Muscle of leg (tissue), 16 donors: ENCODE measurements around the gene HBA2. TPM values are rescaled to one million over a fixed set of nuclear protein-coding genes. Genes with fewer than 3 reads are reported as not detected.
"Not testable (repeated sequence)": the region's sequence is repeated elsewhere in the genome, so short reads cannot be mapped to it uniquely, and the experiment has no call there.

ENCODE experiments used
- DNase-seq: peaks from one replicate; pipeline ENCODE4 v3.0.0; 2013
- H3K27ac ChIP-seq: one replicate; pipeline ENCODE4 v1.5.1; 2013; ENCODE audit warnings: mild to moderate bottlenecking, low read length, control low read depth
- H3K27me3 ChIP-seq: one replicate; pipeline ENCODE4 v1.6.1; 2013; ENCODE audit warnings: low read length; ENCODE audit not compliant: control insufficient read depth, insufficient read depth
- H3K36me3 ChIP-seq: one replicate; pipeline ENCODE4 v1.6.1; 2013; ENCODE audit warnings: low read length; ENCODE audit not compliant: control insufficient read depth, insufficient read depth
- H3K4me1 ChIP-seq: one replicate; pipeline ENCODE4 v1.6.1; 2013; ENCODE audit warnings: low read length; ENCODE audit not compliant: control insufficient read depth, insufficient read depth
- H3K4me3 ChIP-seq: one replicate; pipeline ENCODE4 v1.5.1; 2013; ENCODE audit warnings: low read length, control low read depth
- H3K9me3 ChIP-seq: replicated peaks from 2 replicates; pipeline ENCODE4 v1.6.1; 2013; ENCODE audit warnings: low read depth, low read length; ENCODE audit not compliant: control insufficient read depth
- WGBS: methylation state at CpG from one replicate; pipeline ENCODE4 v1.1.5; 2013; ENCODE audit warnings: missing lambda C conversion rate; ENCODE audit not compliant: insufficient coverage; 5-methylcytosine and 5-hydroxymethylcytosine counted together
- long read RNA-seq, 11 donors: transcript quantifications; one replicate each; lab custom pipeline, GENCODE V29; 2026
- polyA plus RNA-seq, 8 donors: library from polyadenylated mRNA; unstranded; fragments of 120-200 nt; gene quantifications; one replicate each; pipeline versions ENCODE4 v1.2.1 to v1.2.3, GENCODE V29; 2013; ENCODE audit warnings: inconsistent platforms in 1 of 8, low replicate concordance in 1 of 8; ENCODE audit not compliant: insufficient read length in 8 of 8, insufficient read depth in 1 of 8
- total RNA-seq: library from RNA; stranded (reverse); fragments of 120-200 nt; gene quantifications from one replicate; pipeline ENCODE4 v1.2.4, GENCODE V29; 2013

HBA2 gene
- 926 TPM for total RNA-seq
- polyA plus RNA-seq, result over 10,000 TPM in 2 of 8 donors, 1,000 to 10,000 TPM in 6; 2,138 to 10,285 (median 6,265) TPM
- long read RNA-seq, donor 1, transcript HBA2-204 (2 exons, 403 nt), result minor isoform, 11 of 488 reads
- long read RNA-seq, donor 1, transcript HBA2-201 (3 exons, 576 nt), result major isoform, 454 of 488 reads
- long read RNA-seq, donor 1, transcript HBA2-203 (2 exons, 640 nt), result minor isoform, 16 of 488 reads
- long read RNA-seq, donor 1, partial matches to known transcripts, result 0 of 488 reads
- long read RNA-seq, donor 1, other reads (novel, unspliced or antisense), result 6 of 488 reads
- long read RNA-seq, donor 2, transcript HBA2-201 (3 exons, 576 nt), result major isoform, 141 of 147 reads
- long read RNA-seq, donor 2, transcript HBA2-203 (2 exons, 640 nt), result minor isoform, 6 of 147 reads
- long read RNA-seq, donor 2, partial matches to known transcripts, result 0 of 147 reads
- long read RNA-seq, donor 2, other reads (novel, unspliced or antisense), result 0 of 147 reads
- long read RNA-seq, donor 3, transcript HBA2-203 (2 exons, 640 nt), result minor isoform, 16 of 266 reads
- long read RNA-seq, donor 3, transcript HBA2-201 (3 exons, 576 nt), result major isoform, 237 of 266 reads
- long read RNA-seq, donor 3, partial matches to known transcripts, result 8 of 266 reads
- long read RNA-seq, donor 3, other reads (novel, unspliced or antisense), result 0 of 266 reads
- long read RNA-seq, donor 4, transcript HBA2-203 (2 exons, 640 nt), result minor isoform, 33 of 561 reads
- long read RNA-seq, donor 4, transcript HBA2-201 (3 exons, 576 nt), result major isoform, 502 of 561 reads
- long read RNA-seq, donor 4, transcript HBA2-204 (2 exons, 403 nt), result minor isoform, 24 of 561 reads
- long read RNA-seq, donor 4, partial matches to known transcripts, result 0 of 561 reads
- long read RNA-seq, donor 4, other reads (novel, unspliced or antisense), result 0 of 561 reads
- long read RNA-seq, donor 5, transcript HBA2-204 (2 exons, 403 nt), result minor isoform, 37 of 1,886 reads
- long read RNA-seq, donor 5, transcript HBA2-201 (3 exons, 576 nt), result major isoform, 1,637 of 1,886 reads
- long read RNA-seq, donor 5, transcript HBA2-203 (2 exons, 640 nt), result minor isoform, 77 of 1,886 reads
- long read RNA-seq, donor 5, partial matches to known transcripts, result 39 of 1,886 reads
- long read RNA-seq, donor 5, other reads (novel, unspliced or antisense), result 94 of 1,886 reads
- long read RNA-seq, donor 6, transcript HBA2-202 (3 exons, 513 nt), result minor isoform, 8 of 5,972 reads
- long read RNA-seq, donor 6, transcript HBA2-203 (2 exons, 640 nt), result minor isoform, 238 of 5,972 reads
- long read RNA-seq, donor 6, transcript HBA2-204 (2 exons, 403 nt), result minor isoform, 111 of 5,972 reads
- long read RNA-seq, donor 6, transcript HBA2-201 (3 exons, 576 nt), result major isoform, 5,466 of 5,972 reads
- long read RNA-seq, donor 6, partial matches to known transcripts, result 21 of 5,972 reads
- long read RNA-seq, donor 6, other reads (novel, unspliced or antisense), result 128 of 5,972 reads
- long read RNA-seq, donor 7, transcript HBA2-202 (3 exons, 513 nt), result minor isoform, 7 of 4,248 reads
- long read RNA-seq, donor 7, transcript HBA2-203 (2 exons, 640 nt), result minor isoform, 212 of 4,248 reads
- long read RNA-seq, donor 7, transcript HBA2-204 (2 exons, 403 nt), result minor isoform, 125 of 4,248 reads
- long read RNA-seq, donor 7, transcript HBA2-201 (3 exons, 576 nt), result major isoform, 3,759 of 4,248 reads
- long read RNA-seq, donor 7, partial matches to known transcripts, result 17 of 4,248 reads
- long read RNA-seq, donor 7, other reads (novel, unspliced or antisense), result 128 of 4,248 reads
- long read RNA-seq, donor 8, transcript HBA2-203 (2 exons, 640 nt), result minor isoform, 46 of 1,351 reads
- long read RNA-seq, donor 8, transcript HBA2-201 (3 exons, 576 nt), result major isoform, 1,209 of 1,351 reads
- long read RNA-seq, donor 8, transcript HBA2-204 (2 exons, 403 nt), result minor isoform, 44 of 1,351 reads
- long read RNA-seq, donor 8, partial matches to known transcripts, result 9 of 1,351 reads
- long read RNA-seq, donor 8, other reads (novel, unspliced or antisense), result 41 of 1,351 reads
- long read RNA-seq, donor 9, transcript HBA2-201 (3 exons, 576 nt), result major isoform, 3,433 of 4,019 reads
- long read RNA-seq, donor 9, transcript HBA2-203 (2 exons, 640 nt), result minor isoform, 256 of 4,019 reads
- long read RNA-seq, donor 9, transcript HBA2-202 (3 exons, 513 nt), result minor isoform, 5 of 4,019 reads
- long read RNA-seq, donor 9, transcript HBA2-204 (2 exons, 403 nt), result minor isoform, 143 of 4,019 reads
- long read RNA-seq, donor 9, partial matches to known transcripts, result 9 of 4,019 reads
- long read RNA-seq, donor 9, other reads (novel, unspliced or antisense), result 173 of 4,019 reads
- long read RNA-seq, donor 10, transcript HBA2-201 (3 exons, 576 nt), result major isoform, 3,053 of 3,349 reads
- long read RNA-seq, donor 10, transcript HBA2-204 (2 exons, 403 nt), result minor isoform, 76 of 3,349 reads
- long read RNA-seq, donor 10, transcript HBA2-203 (2 exons, 640 nt), result minor isoform, 105 of 3,349 reads
- long read RNA-seq, donor 10, partial matches to known transcripts, result 7 of 3,349 reads
- long read RNA-seq, donor 10, other reads (novel, unspliced or antisense), result 106 of 3,349 reads
- long read RNA-seq, donor 11, transcript HBA2-201 (3 exons, 576 nt), result major isoform, 2,202 of 2,523 reads
- long read RNA-seq, donor 11, transcript HBA2-203 (2 exons, 640 nt), result minor isoform, 97 of 2,523 reads
- long read RNA-seq, donor 11, transcript HBA2-204 (2 exons, 403 nt), result minor isoform, 65 of 2,523 reads
- long read RNA-seq, donor 11, partial matches to known transcripts, result 45 of 2,523 reads
- long read RNA-seq, donor 11, other reads (novel, unspliced or antisense), result 111 of 2,523 reads

GRCh38 chr16:172374-172941 lies at the start of gene HBA2:
Gene HBA2 (plus strand): TSS chr16:172876. CDS start chr16:172913, 37 bp downstream.
- H3K27ac ChIP-seq, H3K9me3 ChIP-seq, H3K4me1 ChIP-seq, H3K4me3 ChIP-seq, DNase-seq, H3K36me3 ChIP-seq: not testable (repeated sequence)
- peaks cover 68% of the 10 kb centered on the region for H3K27me3 ChIP-seq
- no CpG with 5 or more reads among the region's 74 CpGs for WGBS

- H3K4me3 ChIP-seq, H3K27me3 ChIP-seq, H3K4me1 ChIP-seq, H3K27ac ChIP-seq, H3K9me3 ChIP-seq, DNase-seq: not testable (repeated sequence)
- H3K36me3 ChIP-seq, result peaks cover 34% of the 10 kb centered on the region
- 87% methylated on average over 8 of the region's 19 CpGs for whole genome bisulfite sequencing
Measured at GRCh38 chr16:123558-124350, 48.9 kb upstream of the HBA2 start.

- peak; percentile 85 for DNase-seq
- Histone ChIP-seq H3K4me1 (no peaks in the 10 kb centered on the region), H3K27me3 (no peaks in the 10 kb centered on the region), H3K9me3 (no peaks in the 10 kb centered on the region), H3K4me3 (no peak overlapping the region), H3K36me3 (peaks cover 35% of the 10 kb centered on the region), H3K27ac (no peak overlapping the region)
- WGBS, result 33% methylated on average over 1 of the region's 3 CpGs
Measured at GRCh38 chr16:125011-125410, 47.7 kb upstream of the HBA2 start.

GRCh38 chr16:129075-129474 lies 43.6 kb upstream of the HBA2 start:
- no peak overlapping the region for H3K4me3 ChIP-seq
- H3K27ac ChIP-seq, result no peak overlapping the region
- no peaks in the 10 kb centered on the region for H3K9me3 ChIP-seq
- no peaks in the 10 kb centered on the region for H3K27me3 ChIP-seq
- 100% methylated on average over 1 of the region's 2 CpGs for WGBS
- H3K4me1 ChIP-seq, result no peaks in the 10 kb centered on the region
- DNase-seq, result no peak
- H3K36me3 ChIP-seq, result peaks cover 15% of the 10 kb centered on the region

GRCh38 chr16:130533-131173 lies 42.0 kb upstream of the HBA2 start:
- Histone ChIP-seq H3K36me3 (peaks cover 8% of the 10 kb centered on the region), H3K27me3 (no peaks in the 10 kb centered on the region), H3K27ac (no peak overlapping the region), H3K4me1 (no peaks in the 10 kb centered on the region), H3K9me3 (no peaks in the 10 kb centered on the region), H3K4me3 (no peak overlapping the region)
- no peak for DNase-seq
- 96% methylated on average over 9 of the region's 15 CpGs for WGBS

GRCh38 chr16:132120-132519 lies 40.6 kb upstream of the HBA2 start:
- Histone ChIP-seq H3K4me1 (no peaks in the 10 kb centered on the region), H3K9me3 (no peaks in the 10 kb centered on the region), H3K4me3 (no peak overlapping the region), H3K36me3 (peaks cover 3% of the 10 kb centered on the region), H3K27ac (no peak overlapping the region), H3K27me3 (no peaks in the 10 kb centered on the region)
- DNase-seq, result no peak
- 94% methylated on average over 5 of the region's 7 CpGs for WGBS

GRCh38 chr16:133716-134115 lies 39.0 kb upstream of the HBA2 start:
- no peaks in the 10 kb centered on the region for H3K27me3 ChIP-seq
- no peak overlapping the region for H3K4me3 ChIP-seq
- H3K27ac ChIP-seq, result no peak overlapping the region
- H3K36me3 ChIP-seq, result peaks cover 3% of the 10 kb centered on the region
- DNase-seq, result no peak
- H3K9me3 ChIP-seq, result no peaks in the 10 kb centered on the region
- H3K4me1 ChIP-seq, result peaks cover 5% of the 10 kb centered on the region
- no CpG with 5 or more reads among the region's 2 CpGs for WGBS
